ENCODE results near the gene GNG14. TPM values are rescaled to one million over a fixed set of nuclear protein-coding genes. Genes with fewer than 3 reads are reported as not detected.
A peak's percentile ranks its signal among the peaks of the same experiment; 100 is the strongest.

The GNG14 gene
- total and polyA plus RNA-seq, 2 donors (not counting 1 experiment from before 2014, with no cell fraction given) = not detected

DNA sequence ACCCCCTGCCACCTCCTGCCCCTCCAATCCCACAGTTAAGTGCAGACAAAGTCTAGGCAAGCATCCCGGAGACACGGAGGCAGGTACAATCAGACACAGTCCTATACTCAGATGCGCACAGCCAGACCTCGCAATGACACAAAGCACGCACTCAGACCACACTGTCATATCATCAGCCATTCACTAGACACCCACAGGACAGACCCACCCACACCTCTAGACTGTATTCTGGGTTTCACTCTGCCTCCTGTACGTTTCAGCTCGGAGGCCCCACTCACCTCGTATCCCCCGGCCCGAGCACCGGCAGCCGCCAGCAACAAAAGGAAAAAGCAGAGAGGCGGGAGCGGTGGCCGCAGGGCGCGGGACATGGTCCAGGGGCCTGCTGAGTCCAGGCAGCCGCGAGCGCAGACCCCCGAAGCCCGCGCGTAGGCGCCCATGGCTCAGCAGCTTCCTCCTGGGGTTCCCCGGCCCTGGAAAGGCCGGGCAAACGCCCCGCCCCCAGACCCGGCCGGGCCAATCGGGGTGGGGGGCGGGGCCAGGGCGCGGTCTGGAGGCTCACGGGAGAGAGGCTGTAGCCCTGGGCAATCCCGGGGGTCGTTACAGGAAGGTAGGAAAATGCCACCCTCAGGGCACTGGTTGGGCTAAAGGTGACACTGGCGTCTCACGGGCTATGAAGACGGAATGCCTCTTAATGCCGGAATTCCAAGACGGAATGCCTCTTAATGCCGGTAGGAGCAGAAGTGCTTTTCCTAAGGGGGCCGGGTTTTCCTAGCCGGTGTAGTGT is 21.3 kb upstream of the GNG14 start, which contains the start of the genes MAN2B1 and WDR83:
TSS of gene MAN2B1 (minus strand) at position 478 of the 784 bp plus-strand sequence. CDS start at position 437, 41 bp downstream.
TSS of gene WDR83 (plus strand) at position 543 of the 784 bp plus-strand sequence. CDS start 2,984 bp downstream, outside the sequence.
- no peaks in the 10 kb centered on the region for H3K27me3 Mint-ChIP-seq
- WGBS (ENCODE audit: insufficient coverage) = 1% methylated on average over 42 of the region's 46 CpGs
- peaks cover 85% of the 10 kb centered on the region for H3K79me2 ChIP-seq (ENCODE audit: control insufficient read depth, insufficient read depth, low read length)

More for the DNA sequence above, 21.3 kb upstream of the GNG14 start, which contains the start of the genes MAN2B1 and WDR83:
- H3K27ac ChIP-seq (ENCODE audit: low read length in 2 of 2) = peak within 1 kb of the TSS; percentile 95 to 99
- no peak for TF ChIP-seq CTCF (IDR thresholded peaks at IDR 0.05)
- TF ChIP-seq EZH2 (IDR thresholded peaks at IDR 0.05; ENCODE audit: borderline replicate concordance, insufficient read depth, low read depth, low read length, poor library complexity, severe bottlenecking) = no peak
- H3K36me3 ChIP-seq (replicated peaks in 1 of 2; ENCODE audit: control extremely low read depth in 1 of 2, control insufficient read depth in 1 of 2, extremely low read depth in 1 of 2, insufficient read depth in 2 of 2, low read length in 1 of 2) = peaks cover 0 to 38% of the 10 kb centered on the region in 2 experiments
- ATAC-seq (ENCODE audit: low read depth) (peak; percentile 71), DNase-seq (peak; percentile 91)
- POLR2A ChIA-PET = interaction anchor here (0.6 to 3.7 kb wide), 12 partner anchors 13 to 427 kb away, joined by 3 to 16 read pairs (median 4); partner anchors contain the start of genes DHPS, FBXW9, ZNF490 and ZNF791
- peaks cover 37 to 60% of the 10 kb centered on the region in 2 donors for H3K4me1 ChIP-seq (ENCODE audit: control insufficient read depth in 2 of 2, insufficient read depth in 2 of 2, low read length in 2 of 2)
- intact Hi-C loops (cut with micrococcal nuclease) = loop anchor here (5.0 kb wide), 2 partner anchors 56 to 224 kb away; partner anchors contain the start of genes TNPO2 and ZNF443
- peak within 1 kb of the TSS; percentile 97 for H3K27ac Mint-ChIP-seq
- no peaks in the 10 kb centered on the region for H3K27me3 ChIP-seq (replicated peaks in 1 of 4; ENCODE audit: control extremely low read depth in 1 of 4, control insufficient read depth in 3 of 4, insufficient read depth in 4 of 4, low read length in 3 of 4)
- H3K9me3 ChIP-seq (ENCODE audit: control extremely low read depth in 1 of 3, control insufficient read depth in 2 of 3, insufficient read depth in 1 of 3, low read length in 2 of 3) = no peaks in the 10 kb centered on the region
- H2AFZ ChIP-seq (ENCODE audit: insufficient read depth, low read depth, low read length, poor library complexity, severe bottlenecking) = peak within 1 kb of the TSS; percentile 79
- H4K20me1 ChIP-seq (ENCODE audit: control insufficient read depth, insufficient read depth, low read length, poor library complexity, severe bottlenecking) = peaks cover 29% of the 10 kb centered on the region
- peak within 1 kb of the TSS; percentile 97 for H3K9ac ChIP-seq (ENCODE audit: low read length)
- H3K4me3 ChIP-seq (ENCODE audit: control extremely low read depth in 1 of 5, extremely low read depth in 1 of 5, insufficient read depth in 1 of 5, low read depth in 2 of 5, low read length in 4 of 5) = peak within 1 kb of the TSS; percentile 84 to 99 (median 94)
- no peaks in the 10 kb centered on the region for H3K9me3 Mint-ChIP-seq (ENCODE audit: insufficient read depth)
- H3K4me3 Mint-ChIP-seq = peak within 1 kb of the TSS; percentile 98
- H3K4me1 Mint-ChIP-seq = peaks cover 67% of the 10 kb centered on the region
- peak within 1 kb of the TSS; percentile 88 for H3K4me2 ChIP-seq (replicated peaks; ENCODE audit: low read depth, low read length, poor library complexity, severe bottlenecking)
- CTCF ChIA-PET = interaction anchor here (0.8 to 3.2 kb wide), 7 partner anchors 10 to 183 kb away, joined by 3 to 14 read pairs (median 5); no protein-coding TSS in a partner anchor

Measured in B cell (primary cell).